SU-DHL-6 (cell line): ENCODE data around the gene AKT1.

Experiments used
- H2AFZ ChIP-seq: fragments of 200-600 bp; sonication (generic); 2 replicates; pipeline ENCODE4 v1.6.1; 2014; ENCODE audit warnings: low read depth, mild to moderate bottlenecking, moderate library complexity, mixed read lengths, antibody characterized with exemption, low read length; ENCODE audit not compliant: severe bottlenecking
- H3F3A ChIP-seq: fragments of 200-600 bp; shearing (Covaris generic); 2 replicates; pipeline ENCODE4 v1.6.0; 2016; ENCODE audit warnings: antibody characterized with exemption, mild to moderate bottlenecking; ENCODE audit not compliant: insufficient read depth
- H3K27ac ChIP-seq: fragments of 200-600 bp; sonication (generic); 2 replicates; pipeline ENCODE4 v1.5.1; 2016; ENCODE audit warnings: low read depth, mild to moderate bottlenecking, low read length, moderate library complexity, mixed read lengths
- H3K27me3 ChIP-seq: fragments of 200-600 bp; sonication (generic), shearing (Covaris generic); 2 replicates; pipeline ENCODE4 v1.6.0; 2014; ENCODE audit warnings: mild to moderate bottlenecking, low read length
- H3K36me3 ChIP-seq: fragments of 200-600 bp; sonication (generic); 2 replicates; pipeline ENCODE4 v1.6.1; 2014; ENCODE audit warnings: mild to moderate bottlenecking, low read length, mixed read lengths
- H3K4me2 ChIP-seq: fragments of 300-600, 200-600 bp; shearing (Covaris generic), sonication (generic); 2 replicates; pipeline ENCODE4 v1.6.0; 2014; ENCODE audit warnings: low read length, low read depth, mild to moderate bottlenecking; ENCODE audit not compliant: poor library complexity, severe bottlenecking
- H3K4me3 ChIP-seq: fragments of 200-600 bp; sonication (generic); 2 replicates; pipeline ENCODE4 v1.5.1; 2014; ENCODE audit warnings: antibody characterized with exemption, low read length, mild to moderate bottlenecking, mixed read lengths; ENCODE audit not compliant: insufficient read depth, poor library complexity, severe bottlenecking
- H3K79me2 ChIP-seq: fragments of 200-600 bp; sonication (generic); 2 replicates; pipeline ENCODE4 v1.6.1; 2014; ENCODE audit warnings: mild to moderate bottlenecking, low read length, moderate library complexity; ENCODE audit not compliant: insufficient read depth
- H3K9ac ChIP-seq: fragments of 200-600 bp; sonication (generic); 2 replicates; pipeline ENCODE4 v1.7.0; 2014; ENCODE audit warnings: mild to moderate bottlenecking, low read length
- H3K9me2 ChIP-seq: fragments of 200-600 bp; sonication (generic); replicated peaks from 2 replicates; pipeline ENCODE4 v1.6.1; 2014; ENCODE audit warnings: low read length; ENCODE audit not compliant: insufficient read depth
- H3K9me3 ChIP-seq: fragments of 200-600 bp; sonication (generic); 2 replicates; pipeline ENCODE4 v1.6.1; 2014; ENCODE audit warnings: low read length, mixed read lengths; ENCODE audit not compliant: insufficient read depth
- H4K20me1 ChIP-seq: fragments of 200-600 bp; sonication (generic); 2 replicates; pipeline ENCODE4 v1.6.1; 2014; ENCODE audit warnings: low read depth, mild to moderate bottlenecking, antibody characterized with exemption, low read length, moderate library complexity, mixed read lengths
- CTCF ChIP-seq: fragments of 200-600 bp; sonication (generic); IDR thresholded peaks from one replicate; pipeline ENCODE4 v1.5.1; 2017; ENCODE audit warnings: antibody characterized with exemption, mild to moderate bottlenecking, low read length, moderate library complexity; ENCODE audit not compliant: insufficient read depth, poor library complexity, severe bottlenecking
- EZH2phosphoT487 ChIP-seq: fragments of 200-600 bp; sonication (generic), shearing (Covaris generic); conservative IDR thresholded peaks from 2 replicates; pipeline ENCODE4 v1.6.1; 2018; ENCODE audit warnings: mild to moderate bottlenecking, antibody characterized with exemption, low read length, moderate library complexity, mixed read lengths

The AKT1 gene

GRCh38 chr14:104803280-104803911 is 7.8 kb upstream of the AKT1 start:
- Histone ChIP-seq H3K79me2 (no peaks in the 10 kb centered on the region), H3K9ac (no peak overlapping the region), H3K27me3 (no peaks in the 10 kb centered on the region), H2AFZ (no peak overlapping the region), H3K4me3 (no peak overlapping the region), H4K20me1 (no peaks in the 10 kb centered on the region), H3K4me2 (no peak overlapping the region), H3K27ac (no peak overlapping the region), H3K36me3 (no peaks in the 10 kb centered on the region), H3K9me2 (no peaks in the 10 kb centered on the region), H3F3A (peaks cover 9% of the 10 kb centered on the region), H3K9me3 (no peaks in the 10 kb centered on the region)
- no peak for TF ChIP-seq CTCF
- TF ChIP-seq EZH2phosphoT487, result no peak

GRCh38 chr14:104802394-104803184 is 7.0 kb upstream of the AKT1 start:
- Histone ChIP-seq H3K9me2 (no peaks in the 10 kb centered on the region), H3K79me2 (no peaks in the 10 kb centered on the region), H3K27me3 (no peaks in the 10 kb centered on the region), H3K4me2 (no peak overlapping the region), H3F3A (peaks cover 9% of the 10 kb centered on the region), H3K9ac (no peak overlapping the region), H3K27ac (no peak overlapping the region), H4K20me1 (no peaks in the 10 kb centered on the region), H3K4me3 (no peak overlapping the region), H3K9me3 (no peaks in the 10 kb centered on the region), H3K36me3 (no peaks in the 10 kb centered on the region), H2AFZ (no peak overlapping the region)
- TF ChIP-seq EZH2phosphoT487 (no peak), CTCF (no peak)

GRCh38 chr14:104801520-104802393 is 6.2 kb upstream of the AKT1 start:
- Histone ChIP-seq H3K79me2 (no peaks in the 10 kb centered on the region), H3K27ac (no peak overlapping the region), H3K9me3 (no peaks in the 10 kb centered on the region), H3K9ac (peak overlapping the region; percentile 58), H3K9me2 (no peaks in the 10 kb centered on the region), H2AFZ (no peak overlapping the region), H3F3A (peaks cover 11% of the 10 kb centered on the region), H3K36me3 (no peaks in the 10 kb centered on the region), H3K27me3 (no peaks in the 10 kb centered on the region), H3K4me2 (peak overlapping the region; percentile 54), H3K4me3 (peak overlapping the region; percentile 62), H4K20me1 (no peaks in the 10 kb centered on the region)
- TF ChIP-seq CTCF (no peak), EZH2phosphoT487 (no peak)
